Fibroblast of the aortic adventitia (primary cell): ENCODE measurements around the gene ZNF75A. TPM values are rescaled to one million over a fixed set of nuclear protein-coding genes. Genes with fewer than 3 reads are reported as not detected.

ENCODE experiments used
- DNase-seq: peaks from one replicate; pipeline ENCODE4 v3.0.0-alpha.2; 2010; ENCODE audit warnings: low read depth
- H3K4me3 ChIP-seq: 2 replicates; pipeline ENCODE4 v1.5.1; 2011; ENCODE audit warnings: low read depth, mild to moderate bottlenecking, control low read depth, low read length, moderate library complexity
- CTCF ChIP-seq: IDR thresholded peaks from 2 replicates; pipeline ENCODE4 v1.5.1; 2011; ENCODE audit warnings: mild to moderate bottlenecking, low read length, control low read depth, inconsistent platforms; ENCODE audit not compliant: insufficient read depth
- total RNA-seq: library from RNA; depleted of rRNA; stranded (reverse); fragments of >200 nt; gene quantifications from 2 replicates; pipeline ENCODE4 v1.2.3, GENCODE V29; 2012; ENCODE audit warnings: low replicate concordance

ZNF75A gene
- total RNA-seq, 1 donor: 23.6 TPM

DNA sequence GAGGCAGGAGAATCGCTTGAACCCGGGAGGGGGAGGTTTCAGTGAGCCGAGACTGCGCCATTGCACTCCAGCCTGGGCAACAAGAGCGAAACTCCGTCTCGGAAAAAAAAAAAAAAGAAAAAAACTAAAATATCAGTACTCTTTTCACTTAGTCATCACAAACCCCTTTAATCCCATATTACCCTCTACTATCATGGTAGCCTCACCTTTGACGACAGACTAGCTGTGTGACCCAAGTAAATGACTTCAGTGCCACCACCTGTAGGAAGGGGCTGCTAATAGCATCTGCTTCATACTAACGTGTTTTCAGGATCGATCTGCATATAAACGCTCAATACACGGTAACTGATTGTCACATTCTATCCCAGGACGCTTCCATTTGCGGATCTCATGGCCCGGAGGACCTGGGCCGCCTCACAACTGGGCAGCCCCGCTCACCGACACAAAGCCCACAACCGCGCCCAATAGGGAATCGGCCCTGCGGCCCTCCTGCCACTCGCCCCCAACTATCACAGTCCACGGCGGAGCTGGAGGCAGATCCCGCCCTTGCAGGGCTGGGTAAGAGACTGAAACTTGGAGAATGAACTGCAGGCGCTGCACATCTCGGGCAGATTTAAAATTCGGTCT, 23.1 kb upstream of the ZNF75A start:
- H3K4me3 ChIP-seq: peak overlapping the region; percentile 78
- TF ChIP-seq CTCF: no peak
- no peak for DNase-seq

DNA sequence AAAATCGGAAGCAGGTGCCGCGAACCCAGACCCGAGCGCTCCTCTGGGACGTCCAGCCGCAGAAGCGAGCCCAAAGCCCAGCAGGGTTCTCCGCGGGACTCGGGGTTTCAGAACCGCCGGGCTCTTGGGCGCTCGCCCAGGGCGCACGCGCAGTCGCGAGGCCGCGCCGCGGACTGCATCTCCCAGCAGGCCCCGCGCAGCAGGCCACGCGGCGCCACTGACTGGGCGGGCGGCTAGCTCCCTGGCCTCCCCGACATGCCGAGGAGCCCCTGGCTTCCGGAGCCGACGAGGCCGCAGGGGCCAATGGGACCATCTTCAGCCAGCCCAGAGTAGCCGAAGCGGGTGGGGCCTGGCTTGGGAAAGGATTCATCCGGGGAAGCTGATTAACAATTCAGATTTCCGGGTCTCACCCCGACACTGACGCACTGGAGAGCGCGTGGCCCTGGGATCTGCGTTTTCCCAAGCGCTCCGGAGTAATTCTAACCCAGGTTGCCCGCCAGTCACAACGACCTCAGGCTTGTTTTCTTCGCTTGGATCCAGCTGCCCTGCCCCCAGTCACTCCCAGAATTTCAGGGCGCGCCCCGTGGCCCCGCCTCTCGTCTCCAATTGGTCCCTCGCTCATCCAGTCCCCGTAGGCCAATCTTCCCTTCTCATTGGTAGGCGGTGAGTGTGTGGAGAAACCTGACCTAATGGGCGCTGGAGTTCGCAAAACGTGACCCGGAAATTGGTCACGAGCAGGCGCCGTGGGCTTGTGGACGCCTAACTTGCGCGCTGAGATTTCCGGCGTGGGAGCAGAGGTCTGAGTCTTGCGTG, 22.4 kb upstream of the ZNF75A start, which contains the start of gene ZNF263:
TSS of gene ZNF263 (plus strand) at position 762 of the 813 bp plus-strand sequence. CDS start 328 bp downstream, outside the sequence.
- no peak for TF ChIP-seq CTCF
- peak within 1 kb of the TSS; percentile 78 for H3K4me3 ChIP-seq
- DNase-seq: peak; percentile 98

DNA sequence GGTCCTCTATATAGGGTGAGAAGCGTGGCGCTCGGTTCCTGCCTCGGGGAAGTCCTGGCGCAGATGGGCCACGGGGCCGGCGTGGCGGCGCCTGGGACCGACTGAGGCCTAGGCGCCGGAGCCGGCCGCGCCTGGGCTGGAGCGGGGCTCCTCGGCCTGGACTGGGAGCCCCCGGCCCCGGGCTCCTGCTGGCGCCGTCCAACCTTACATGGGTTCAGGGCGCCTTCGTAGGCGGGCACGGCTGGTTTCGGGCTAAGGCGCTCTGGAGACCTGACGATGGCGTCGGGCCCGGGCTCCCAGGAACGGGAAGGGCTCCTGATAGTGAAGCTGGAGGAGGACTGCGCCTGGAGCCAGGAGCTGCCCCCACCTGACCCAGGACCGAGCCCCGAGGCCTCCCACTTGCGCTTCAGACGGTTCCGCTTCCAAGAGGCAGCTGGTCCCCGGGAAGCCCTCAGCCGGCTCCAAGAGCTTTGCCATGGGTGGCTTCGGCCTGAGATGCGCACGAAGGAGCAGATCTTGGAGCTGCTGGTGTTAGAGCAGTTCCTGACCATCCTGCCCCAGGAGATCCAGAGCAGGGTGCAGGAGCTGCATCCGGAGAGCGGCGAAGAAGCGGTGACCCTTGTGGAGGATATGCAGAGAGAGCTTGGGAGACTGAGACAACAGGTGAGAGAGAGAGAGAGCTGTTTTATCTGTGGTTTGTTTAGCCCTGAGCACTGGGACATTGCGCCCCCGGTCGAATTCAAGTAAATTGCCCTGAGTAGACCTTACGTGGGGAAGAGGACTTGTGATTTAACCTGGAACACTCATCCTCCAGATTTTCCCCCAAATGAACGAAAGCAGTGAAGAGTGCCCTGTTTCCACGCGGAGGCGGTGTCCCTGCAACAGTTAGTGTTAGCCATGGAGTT, 21.5 kb upstream of the ZNF75A start:
- no peak for DNase-seq
- peak overlapping the region; percentile 78 for H3K4me3 ChIP-seq
- no peak for TF ChIP-seq CTCF

GRCh38 chr16:3285131-3285530, 20.2 kb upstream of the ZNF75A start:
- TF ChIP-seq CTCF: no peak
- DNase-seq: no peak
- H3K4me3 ChIP-seq: peak overlapping the region; percentile 78

DNA sequence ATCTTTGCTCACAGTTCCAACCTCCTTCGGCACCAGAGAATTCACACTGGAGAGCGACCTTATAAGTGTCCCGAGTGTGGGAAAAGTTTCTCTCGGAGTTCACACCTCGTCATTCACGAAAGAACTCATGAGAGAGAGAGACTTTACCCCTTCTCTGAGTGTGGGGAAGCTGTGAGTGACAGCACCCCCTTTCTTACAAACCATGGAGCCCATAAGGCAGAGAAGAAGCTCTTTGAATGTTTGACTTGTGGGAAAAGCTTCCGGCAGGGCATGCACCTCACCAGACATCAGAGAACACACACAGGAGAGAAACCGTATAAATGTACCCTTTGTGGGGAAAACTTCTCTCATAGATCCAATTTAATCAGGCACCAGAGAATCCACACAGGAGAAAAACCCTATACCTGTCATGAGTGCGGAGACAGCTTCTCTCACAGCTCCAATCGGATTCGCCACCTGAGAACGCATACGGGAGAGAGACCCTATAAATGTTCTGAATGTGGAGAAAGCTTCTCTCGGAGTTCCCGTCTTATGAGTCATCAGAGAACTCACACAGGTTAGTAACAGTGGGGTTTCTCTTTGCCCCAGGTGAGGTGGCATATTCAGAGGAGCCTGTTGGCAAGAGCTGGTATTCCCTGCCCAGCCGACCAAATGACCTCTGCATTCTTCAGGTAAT, 15.2 kb upstream of the ZNF75A start:
- H3K4me3 ChIP-seq: no peak overlapping the region
- TF ChIP-seq CTCF: no peak
- DNase-seq: no peak

- H3K4me3 ChIP-seq: no peak overlapping the region
- TF ChIP-seq CTCF: no peak
- no peak for DNase-seq
Observed at GRCh38 chr16:3292604-3293003, 12.7 kb upstream of the ZNF75A start.
